Natural killer cell (primary cell): ENCODE data around the gene LGI4. TPM values are rescaled to one million over a fixed set of nuclear protein-coding genes. Genes with fewer than 3 reads are reported as not detected.

Experiments used
- ATAC-seq, 3 donors: fragments of 150-1000 bp in 2 of 3; fragments of 200-7000 bp in 1 of 3; cut with Tn5 transposase; 1 replicate in 1 of 3; 2 replicates in 2 of 3; pipeline ENCODE4 v1.10.0; 2021; ENCODE audit warnings: mild to moderate bottlenecking in 2 of 3, moderate library complexity in 2 of 3
- DNase-seq, 2 donors: peaks; one replicate each; pipeline versions ENCODE4 v3.0.0 to v3.0.0-alpha.2; 2013 to 2021; ENCODE audit warnings: mixed read lengths in 1 of 2
- H3K27ac ChIP-seq: one replicate; pipeline ENCODE4 v1.5.1; 2013; ENCODE audit warnings: mild to moderate bottlenecking, low read length
- H3K27me3 ChIP-seq: one replicate; pipeline ENCODE4 v1.6.1; 2013; ENCODE audit warnings: low read length; ENCODE audit not compliant: control insufficient read depth, insufficient read depth
- H3K36me3 ChIP-seq: one replicate; pipeline ENCODE4 v1.6.1; 2013; ENCODE audit warnings: low read length; ENCODE audit not compliant: control insufficient read depth, insufficient read depth
- H3K4me1 ChIP-seq: one replicate; pipeline ENCODE4 v1.6.1; 2013; ENCODE audit warnings: low read length; ENCODE audit not compliant: control insufficient read depth, insufficient read depth
- H3K4me3 ChIP-seq: one replicate; pipeline ENCODE4 v1.5.1; 2013; ENCODE audit warnings: low read length
- H3K9me3 ChIP-seq: one replicate; pipeline ENCODE4 v1.6.1; 2013; ENCODE audit warnings: low read length; ENCODE audit not compliant: control insufficient read depth, insufficient read depth
- H3K27ac Mint-ChIP-seq, 2 donors: one replicate each; pipeline ENCODE4 v1.8.0; 2022; ENCODE audit warnings: mild to moderate bottlenecking in 2 of 2, mixed read lengths in 2 of 2, moderate library complexity in 1 of 2
- H3K27me3 Mint-ChIP-seq, 2 donors: one replicate each; pipeline ENCODE4 v1.8.0; 2022; ENCODE audit warnings: low read depth in 2 of 2, mixed read lengths in 2 of 2
- H3K36me3 Mint-ChIP-seq: one replicate; pipeline ENCODE4 v1.8.0; 2022; ENCODE audit warnings: mixed read lengths
- H3K4me1 Mint-ChIP-seq, 2 donors: one replicate each; pipeline ENCODE4 v1.8.0; 2022; ENCODE audit warnings: mixed read lengths in 2 of 2
- H3K4me3 Mint-ChIP-seq: one replicate; pipeline ENCODE4 v1.8.0; 2022; ENCODE audit warnings: mild to moderate bottlenecking, moderate library complexity, mixed read lengths
- H3K9me3 Mint-ChIP-seq, 2 donors: one replicate each; pipeline ENCODE4 v1.8.0; 2022; ENCODE audit warnings: mixed read lengths in 2 of 2
- CTCF ChIP-seq: fragments of 200-600 bp; IDR thresholded peaks from one replicate; pipeline ENCODE4 v1.8.0; 2022; ENCODE audit warnings: antibody characterized with exemption
- WGBS: methylation state at CpG from one replicate; pipeline ENCODE4 v1.1.7; 2013; ENCODE audit warnings: missing lambda C conversion rate; ENCODE audit not compliant: insufficient coverage; 5-methylcytosine and 5-hydroxymethylcytosine counted together
- intact Hi-C: fragments of 100-400 bp; cut with micrococcal nuclease; formaldehyde crosslinking; loops from one replicate; pipeline ENCODE4 v1.14.2; 2022
- total RNA-seq, 4 donors: library from RNA; stranded (reverse); fragments of 120-200 nt in 1 of 4; gene quantifications; one replicate each; pipeline versions ENCODE4 v1.2.3 to v1.2.4, GENCODE V29; 2013 to 2022

The LGI4 gene
- total RNA-seq, 3 donors from 2014 or later (not counting 1 experiment from before 2014, with no cell fraction given), result 0.49 to 0.72 TPM; not detected in 1

GRCh38 chr19:35090160-35090505 is 44.7 kb downstream of the LGI4 start:
- Histone ChIP-seq H3K27ac (no peak overlapping the region), H3K4me3 (no peak overlapping the region), H3K36me3 (no peaks in the 10 kb centered on the region), H3K4me1 (peaks cover 27% of the 10 kb centered on the region), H3K9me3 (no peaks in the 10 kb centered on the region), H3K27me3 (peaks cover 6% of the 10 kb centered on the region)
- Mint-ChIP-seq H3K27me3 (peaks cover 0 to 3% of the 10 kb centered on the region in 2 donors), H3K27ac (no peak overlapping the region), H3K9me3 (no peaks in the 10 kb centered on the region), H3K4me3 (no peak overlapping the region), H3K36me3 (no peaks in the 10 kb centered on the region), H3K4me1 (peaks cover 17 to 18% of the 10 kb centered on the region in 2 donors)
- DNase-seq, result no peak
- TF ChIP-seq CTCF, result no peak
- intact Hi-C loops, result loop anchor here (1.0 kb wide), 1 partner anchor 23 kb away; no protein-coding TSS in a partner anchor
- WGBS, result 30% methylated on average over 7 of the region's 9 CpGs
- ATAC-seq, result no peak

DNA sequence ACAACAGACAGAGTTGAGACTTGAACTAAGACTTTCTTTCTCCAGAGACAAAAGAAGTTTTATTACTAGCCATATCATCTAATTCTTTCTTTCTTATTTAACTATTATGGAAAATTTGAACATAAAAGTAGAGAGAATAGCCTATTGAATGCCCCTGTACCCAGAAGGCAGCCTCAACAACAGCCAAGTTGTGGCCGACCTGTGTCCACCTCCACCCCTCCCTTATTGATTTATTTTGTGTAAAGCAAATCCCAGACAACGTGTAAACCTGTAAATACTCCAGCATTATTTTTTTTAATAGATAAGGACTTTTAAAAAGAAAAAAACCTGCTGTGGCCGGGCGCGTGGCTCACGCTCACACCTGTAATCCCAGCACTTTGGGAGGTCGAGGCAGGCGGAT is 45.3 kb downstream of the LGI4 start:
- H3K27ac ChIP-seq, result no peak overlapping the region
- ATAC-seq (no peak), DNase-seq (no peak)
- H3K4me1 ChIP-seq, result peaks cover 33% of the 10 kb centered on the region
- WGBS, result 96% methylated on average over 7 of the region's 8 CpGs
- Mint-ChIP-seq H3K9me3 (no peaks in the 10 kb centered on the region), H3K4me1 (peaks cover 17 to 18% of the 10 kb centered on the region in 2 donors), H3K27me3 (peaks cover 0 to 3% of the 10 kb centered on the region in 2 donors), H3K36me3 (no peaks in the 10 kb centered on the region), H3K27ac (no peak overlapping the region), H3K4me3 (no peak overlapping the region)
- H3K4me3 ChIP-seq, result no peak overlapping the region
- H3K9me3 ChIP-seq, result no peaks in the 10 kb centered on the region
- no peaks in the 10 kb centered on the region for H3K36me3 ChIP-seq
- TF ChIP-seq CTCF, result no peak
- peaks cover 6% of the 10 kb centered on the region for H3K27me3 ChIP-seq
- intact Hi-C loops, result no loop called here

GRCh38 chr19:35088131-35088913 is 46.5 kb downstream of the LGI4 start:
- no peak for DNase-seq
- peaks cover 43% of the 10 kb centered on the region for H3K4me1 ChIP-seq
- TF ChIP-seq CTCF, result no peak
- intact Hi-C loops, result no loop called here
- no peaks in the 10 kb centered on the region for H3K36me3 ChIP-seq
- ATAC-seq, result no peak
- peaks cover 6% of the 10 kb centered on the region for H3K27me3 ChIP-seq
- no peaks in the 10 kb centered on the region for H3K9me3 Mint-ChIP-seq
- H3K4me3 Mint-ChIP-seq, result no peak overlapping the region
- 70% methylated on average over 7 of the region's 8 CpGs for WGBS
- H3K4me3 ChIP-seq, result no peak overlapping the region
- no peak overlapping the region for H3K27ac ChIP-seq
- H3K27me3 Mint-ChIP-seq, result peaks cover 0 to 3% of the 10 kb centered on the region in 2 donors
- peaks cover 17 to 18% of the 10 kb centered on the region in 2 donors for H3K4me1 Mint-ChIP-seq
- H3K9me3 ChIP-seq, result no peaks in the 10 kb centered on the region
- no peak overlapping the region for H3K27ac Mint-ChIP-seq
- no peaks in the 10 kb centered on the region for H3K36me3 Mint-ChIP-seq

GRCh38 chr19:35087393-35087792 is 47.5 kb downstream of the LGI4 start:
- H3K4me1 Mint-ChIP-seq, result peaks cover 17 to 18% of the 10 kb centered on the region in 2 donors
- peaks cover 43% of the 10 kb centered on the region for H3K4me1 ChIP-seq

More at GRCh38 chr19:35087393-35087792, 47.5 kb downstream of the LGI4 start:
- H3K4me3 Mint-ChIP-seq, result no peak overlapping the region
- no peak for DNase-seq
- no peaks in the 10 kb centered on the region for H3K36me3 Mint-ChIP-seq
- TF ChIP-seq CTCF, result no peak
- intact Hi-C loops, result no loop called here
- no peaks in the 10 kb centered on the region for H3K36me3 ChIP-seq
- H3K4me3 ChIP-seq, result no peak overlapping the region
- peaks cover 6% of the 10 kb centered on the region for H3K27me3 ChIP-seq
- no peaks in the 10 kb centered on the region for H3K9me3 ChIP-seq
- no peak overlapping the region for H3K27ac ChIP-seq
- no peaks in the 10 kb centered on the region for H3K9me3 Mint-ChIP-seq
- no peak for ATAC-seq
- no peak overlapping the region for H3K27ac Mint-ChIP-seq
- peaks cover 0 to 3% of the 10 kb centered on the region in 2 donors for H3K27me3 Mint-ChIP-seq
